ENCODE measurements around the gene WDR62. TPM values are rescaled to one million over a fixed set of nuclear protein-coding genes. Genes with fewer than 3 reads are reported as not detected.

Gene WDR62
- total RNA-seq, 1 experiment from 2014 or later: 30.0 TPM

DNA sequence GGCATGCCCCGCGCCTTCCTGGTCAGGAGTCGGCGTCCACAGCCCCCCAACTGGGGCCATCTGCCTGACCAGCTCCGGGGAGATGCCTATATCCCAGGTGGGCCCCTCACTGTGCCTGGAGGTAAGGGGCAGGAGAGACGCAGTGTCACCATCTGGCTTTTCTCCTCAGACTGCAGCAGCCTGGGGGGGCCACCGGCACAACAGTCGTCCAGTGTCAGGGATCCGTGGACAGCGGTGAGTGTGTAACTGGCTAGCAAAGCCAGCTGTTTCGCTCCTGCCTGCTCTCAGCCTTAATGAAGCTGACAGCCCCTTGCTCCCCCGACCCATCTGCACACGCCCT is 56.5 kb downstream of the WDR62 start:
- Mint-ChIP-seq H3K27me3 (ENCODE audit: low read depth) (peaks cover 3% of the 10 kb centered on the region), H3K36me3 (ENCODE audit: insufficient read depth in 1 of 3, low read depth in 3 of 3) (peaks cover 13 to 45% (median 31%) of the 10 kb centered on the region in 3 experiments; a peak in 6 of 7 replicates), H3K4me1 (peaks cover 38 to 46% of the 10 kb centered on the region in 2 experiments), H3K4me3 (peak overlapping the region in 1 of 2 experiments; percentile 60; a peak in 1 of 5 replicates), H3K9me3 (no peaks in the 10 kb centered on the region; a peak in 1 of 5 replicates), H3K27ac (peak overlapping the region in 1 of 3 experiments; percentile 93; a peak in 2 of 7 replicates)
- no peak overlapping the region for H3K27ac ChIP-seq (ENCODE audit: insufficient read length, low read depth, low read length)
- H3K9me3 ChIP-seq (ENCODE audit: control insufficient read depth, low read depth, low read length): no peaks in the 10 kb centered on the region
- no peak overlapping the region for H3K14ac ChIP-seq (ENCODE audit: insufficient read depth, low read length)
- no peak overlapping the region for H2AFZ ChIP-seq (ENCODE audit: low read length)
- no peak overlapping the region for H2BK12ac ChIP-seq (ENCODE audit: insufficient read length, low read depth, low read length)
- H3K23me2 ChIP-seq (ENCODE audit: insufficient read length, low read depth, low read length, poor library complexity, severe bottlenecking): peaks cover 13% of the 10 kb centered on the region
- H3K4ac ChIP-seq (ENCODE audit: low read depth, low read length): no peak overlapping the region
- no peak overlapping the region for H3K9ac ChIP-seq (ENCODE audit: extremely low read depth, insufficient read length, low read length)
- H4K8ac ChIP-seq (replicated peaks; ENCODE audit: insufficient read length, low read depth, low read length): no peak overlapping the region
- H3K4me1 ChIP-seq (ENCODE audit: insufficient read depth, low read length): peaks cover 2% of the 10 kb centered on the region; the same call in 1 of the 2 replicates
- no peaks in the 10 kb centered on the region for H3K79me1 ChIP-seq (ENCODE audit: insufficient read depth, low read depth, low read length, poor library complexity, severe bottlenecking)
- no peak overlapping the region for H4K5ac ChIP-seq (ENCODE audit: insufficient read length, low read depth, low read length)
- H2BK20ac ChIP-seq (ENCODE audit: low read depth, low read length, poor library complexity, severe bottlenecking): no peak overlapping the region
- no peaks in the 10 kb centered on the region for H3K27me3 ChIP-seq (ENCODE audit: insufficient read depth, low read length)
- TF ChIP-seq, protein P1, sequence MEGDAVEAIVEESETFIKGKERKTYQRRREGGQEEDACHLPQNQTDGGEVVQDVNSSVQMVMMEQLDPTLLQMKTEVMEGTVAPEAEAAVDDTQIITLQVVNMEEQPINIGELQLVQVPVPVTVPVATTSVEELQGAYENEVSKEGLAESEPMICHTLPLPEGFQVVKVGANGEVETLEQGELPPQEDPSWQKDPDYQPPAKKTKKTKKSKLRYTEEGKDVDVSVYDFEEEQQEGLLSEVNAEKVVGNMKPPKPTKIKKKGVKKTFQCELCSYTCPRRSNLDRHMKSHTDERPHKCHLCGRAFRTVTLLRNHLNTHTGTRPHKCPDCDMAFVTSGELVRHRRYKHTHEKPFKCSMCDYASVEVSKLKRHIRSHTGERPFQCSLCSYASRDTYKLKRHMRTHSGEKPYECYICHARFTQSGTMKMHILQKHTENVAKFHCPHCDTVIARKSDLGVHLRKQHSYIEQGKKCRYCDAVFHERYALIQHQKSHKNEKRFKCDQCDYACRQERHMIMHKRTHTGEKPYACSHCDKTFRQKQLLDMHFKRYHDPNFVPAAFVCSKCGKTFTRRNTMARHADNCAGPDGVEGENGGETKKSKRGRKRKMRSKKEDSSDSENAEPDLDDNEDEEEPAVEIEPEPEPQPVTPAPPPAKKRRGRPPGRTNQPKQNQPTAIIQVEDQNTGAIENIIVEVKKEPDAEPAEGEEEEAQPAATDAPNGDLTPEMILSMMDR (conservative IDR thresholded peaks at IDR 0.05): no peak
- no peak for DNase-seq
- H3K56ac ChIP-seq (ENCODE audit: insufficient read length, low read depth, low read length): no peak overlapping the region
- no peak overlapping the region for H3K4me2 ChIP-seq (ENCODE audit: insufficient read depth, insufficient read length, low read length)
- no peak overlapping the region for H2BK120ac ChIP-seq (ENCODE audit: low read depth, low read length, poor library complexity, severe bottlenecking)
- no CpG with 5 or more reads among the region's 13 CpGs for WGBS (ENCODE audit: extremely low coverage, insufficient read length, low lambda C conversion rate)
- H2AK5ac ChIP-seq (ENCODE audit: insufficient read length, low read length): no peak overlapping the region
- H4K91ac ChIP-seq (ENCODE audit: insufficient read length, low read depth, low read length): no peak overlapping the region
- H3K18ac ChIP-seq (ENCODE audit: insufficient read length, low read depth, low read length): no peak overlapping the region
- H3K79me2 ChIP-seq (ENCODE audit: insufficient read depth, low read length): no peaks in the 10 kb centered on the region; the same call in 1 of the 2 replicates
- no peak overlapping the region for H3T11ph ChIP-seq (ENCODE audit: low read length)
- no peak overlapping the region for H2BK5ac ChIP-seq (ENCODE audit: insufficient read length, low read length)
- H3K23ac ChIP-seq (ENCODE audit: insufficient read length, low read depth, low read length): no peak overlapping the region
- no peaks in the 10 kb centered on the region for H4K20me1 ChIP-seq (ENCODE audit: control insufficient read depth, insufficient read depth, insufficient read length)
- no peak overlapping the region for H2BK15ac ChIP-seq (ENCODE audit: low read depth, low read length)

Data from H9 (cell line).